ENCODE measurements around the gene KCND3. TPM values are rescaled to one million over a fixed set of nuclear protein-coding genes. Genes with fewer than 3 reads are reported as not detected.

KCND3 gene
- total and polyA plus RNA-seq, 4 donors, result 1.0 to 27.1 (median 6.1) TPM

DNA sequence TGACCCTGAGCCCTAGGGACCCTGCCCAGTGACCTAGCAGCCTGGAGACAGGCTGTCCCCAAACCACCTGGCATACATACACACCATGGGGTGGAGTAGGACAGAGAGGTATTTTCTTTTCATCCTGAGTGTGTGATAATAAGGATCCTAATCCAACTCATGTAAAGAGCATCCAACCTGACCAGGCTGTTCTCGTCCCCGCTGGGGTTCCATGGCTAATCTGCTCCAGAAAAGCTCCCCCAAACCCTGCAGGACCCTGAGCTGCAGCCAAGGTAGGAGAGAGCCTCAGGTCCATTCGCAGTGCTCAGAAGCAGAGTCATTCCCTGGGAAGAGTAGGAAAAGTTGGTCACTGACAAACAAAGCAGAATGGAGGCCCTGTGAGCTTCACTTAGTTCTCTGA, 31.4 kb downstream of the KCND3 start (continued):
- TF ChIP-seq SP1 (IDR thresholded peaks at IDR 0.05) (no peak), HNF4G (IDR thresholded peaks at IDR 0.05) (no peak), EGR1 (IDR thresholded peaks at IDR 0.05; ENCODE audit: low read depth in 2 of 2) (no peak), MAX (IDR thresholded peaks at IDR 0.05) (no peak), ATF3 (IDR thresholded peaks at IDR 0.05) (no peak), GABPA (IDR thresholded peaks at IDR 0.05 in 1 of 2, conservative IDR thresholded peaks at IDR 0.05 in 1 of 2) (no peak), TAF1 (conservative IDR thresholded peaks at IDR 0.05) (no peak)

DNA sequence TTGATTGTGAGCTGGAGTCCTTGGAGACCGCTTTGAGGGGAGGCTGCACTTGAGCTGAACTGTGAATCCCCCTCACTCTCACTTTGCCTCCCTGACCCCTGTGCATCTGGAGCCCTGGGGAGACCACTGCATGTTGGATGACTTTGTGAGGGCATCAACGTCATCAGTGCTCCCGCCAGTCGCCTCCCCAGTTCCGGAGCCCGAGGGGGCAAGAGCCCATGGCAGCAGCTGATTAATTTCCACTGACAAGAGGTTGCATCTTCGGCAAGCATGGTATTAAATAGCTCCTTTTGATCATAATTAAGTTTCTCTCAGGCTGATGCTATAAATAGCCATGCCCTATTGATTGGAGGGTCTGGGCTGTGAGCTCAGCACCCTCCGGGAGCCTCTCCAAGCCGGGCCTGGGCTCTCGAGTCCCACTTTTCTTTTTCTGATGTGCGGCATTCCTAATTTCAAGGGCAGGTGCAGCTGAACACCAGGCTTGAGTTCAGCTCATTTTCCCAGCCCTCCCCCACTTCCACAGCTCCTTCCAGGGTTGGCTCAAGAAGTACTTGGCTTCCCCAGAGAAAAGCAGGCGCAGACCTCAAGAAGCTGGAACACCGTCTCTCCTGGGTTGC, 33.2 kb downstream of the KCND3 start:
- Histone ChIP-seq H3K9me3 (ENCODE audit: control insufficient read depth in 4 of 4, low read length in 3 of 4) (no peaks in the 10 kb centered on the region), H3K4me3 (ENCODE audit: low read depth in 1 of 3, low read length in 3 of 3) (no peak overlapping the region), H3K27me3 (ENCODE audit: control insufficient read depth in 4 of 4, insufficient read depth in 4 of 4, low read length in 3 of 4) (no peaks in the 10 kb centered on the region), H3K4me1 (ENCODE audit: control insufficient read depth in 4 of 4, insufficient read depth in 4 of 4, low read length in 3 of 4) (no peaks in the 10 kb centered on the region), H3K9ac (ENCODE audit: low read depth in 1 of 2, low read length in 2 of 2) (no peak overlapping the region), H3K27ac (ENCODE audit: low read depth in 1 of 2, low read length in 2 of 2) (no peak overlapping the region), H3K36me3 (ENCODE audit: control insufficient read depth in 4 of 4, insufficient read depth in 3 of 4, low read depth in 1 of 4, low read length in 3 of 4) (no peaks in the 10 kb centered on the region)
- DNase-seq (ENCODE audit: low spot score), result no peak
- no peak for TF ChIP-seq ZBTB33 (IDR thresholded peaks at IDR 0.05)
- no peak for TF ChIP-seq FOXA2 (IDR thresholded peaks at IDR 0.05)
- TF ChIP-seq SP1 (IDR thresholded peaks at IDR 0.05), result no peak
- TF ChIP-seq MAX (IDR thresholded peaks at IDR 0.05), result no peak
- no peak for TF ChIP-seq EGR1 (IDR thresholded peaks at IDR 0.05; ENCODE audit: low read depth in 2 of 2)
- no peak for TF ChIP-seq JUND (IDR thresholded peaks at IDR 0.05)
- no peak for TF ChIP-seq RXRA (IDR thresholded peaks at IDR 0.05)
- TF ChIP-seq YY1 (IDR thresholded peaks at IDR 0.05), result no peak
- no peak for TF ChIP-seq NR2F2 (IDR thresholded peaks at IDR 0.05)
- TF ChIP-seq, protein P1, sequence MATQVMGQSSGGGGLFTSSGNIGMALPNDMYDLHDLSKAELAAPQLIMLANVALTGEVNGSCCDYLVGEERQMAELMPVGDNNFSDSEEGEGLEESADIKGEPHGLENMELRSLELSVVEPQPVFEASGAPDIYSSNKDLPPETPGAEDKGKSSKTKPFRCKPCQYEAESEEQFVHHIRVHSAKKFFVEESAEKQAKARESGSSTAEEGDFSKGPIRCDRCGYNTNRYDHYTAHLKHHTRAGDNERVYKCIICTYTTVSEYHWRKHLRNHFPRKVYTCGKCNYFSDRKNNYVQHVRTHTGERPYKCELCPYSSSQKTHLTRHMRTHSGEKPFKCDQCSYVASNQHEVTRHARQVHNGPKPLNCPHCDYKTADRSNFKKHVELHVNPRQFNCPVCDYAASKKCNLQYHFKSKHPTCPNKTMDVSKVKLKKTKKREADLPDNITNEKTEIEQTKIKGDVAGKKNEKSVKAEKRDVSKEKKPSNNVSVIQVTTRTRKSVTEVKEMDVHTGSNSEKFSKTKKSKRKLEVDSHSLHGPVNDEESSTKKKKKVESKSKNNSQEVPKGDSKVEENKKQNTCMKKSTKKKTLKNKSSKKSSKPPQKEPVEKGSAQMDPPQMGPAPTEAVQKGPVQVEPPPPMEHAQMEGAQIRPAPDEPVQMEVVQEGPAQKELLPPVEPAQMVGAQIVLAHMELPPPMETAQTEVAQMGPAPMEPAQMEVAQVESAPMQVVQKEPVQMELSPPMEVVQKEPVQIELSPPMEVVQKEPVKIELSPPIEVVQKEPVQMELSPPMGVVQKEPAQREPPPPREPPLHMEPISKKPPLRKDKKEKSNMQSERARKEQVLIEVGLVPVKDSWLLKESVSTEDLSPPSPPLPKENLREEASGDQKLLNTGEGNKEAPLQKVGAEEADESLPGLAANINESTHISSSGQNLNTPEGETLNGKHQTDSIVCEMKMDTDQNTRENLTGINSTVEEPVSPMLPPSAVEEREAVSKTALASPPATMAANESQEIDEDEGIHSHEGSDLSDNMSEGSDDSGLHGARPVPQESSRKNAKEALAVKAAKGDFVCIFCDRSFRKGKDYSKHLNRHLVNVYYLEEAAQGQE (IDR thresholded peaks at IDR 0.05), result no peak
- TF ChIP-seq GABPA (IDR thresholded peaks at IDR 0.05 in 1 of 2, conservative IDR thresholded peaks at IDR 0.05 in 1 of 2), result no peak
- TF ChIP-seq, protein P2, sequence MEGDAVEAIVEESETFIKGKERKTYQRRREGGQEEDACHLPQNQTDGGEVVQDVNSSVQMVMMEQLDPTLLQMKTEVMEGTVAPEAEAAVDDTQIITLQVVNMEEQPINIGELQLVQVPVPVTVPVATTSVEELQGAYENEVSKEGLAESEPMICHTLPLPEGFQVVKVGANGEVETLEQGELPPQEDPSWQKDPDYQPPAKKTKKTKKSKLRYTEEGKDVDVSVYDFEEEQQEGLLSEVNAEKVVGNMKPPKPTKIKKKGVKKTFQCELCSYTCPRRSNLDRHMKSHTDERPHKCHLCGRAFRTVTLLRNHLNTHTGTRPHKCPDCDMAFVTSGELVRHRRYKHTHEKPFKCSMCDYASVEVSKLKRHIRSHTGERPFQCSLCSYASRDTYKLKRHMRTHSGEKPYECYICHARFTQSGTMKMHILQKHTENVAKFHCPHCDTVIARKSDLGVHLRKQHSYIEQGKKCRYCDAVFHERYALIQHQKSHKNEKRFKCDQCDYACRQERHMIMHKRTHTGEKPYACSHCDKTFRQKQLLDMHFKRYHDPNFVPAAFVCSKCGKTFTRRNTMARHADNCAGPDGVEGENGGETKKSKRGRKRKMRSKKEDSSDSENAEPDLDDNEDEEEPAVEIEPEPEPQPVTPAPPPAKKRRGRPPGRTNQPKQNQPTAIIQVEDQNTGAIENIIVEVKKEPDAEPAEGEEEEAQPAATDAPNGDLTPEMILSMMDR (IDR thresholded peaks at IDR 0.05; ENCODE audit: low read depth, low read length, missing input control), result no peak
- TF ChIP-seq ATF3 (IDR thresholded peaks at IDR 0.05), result no peak
- TF ChIP-seq HNF4G (IDR thresholded peaks at IDR 0.05), result no peak
- TF ChIP-seq FOXA1 (IDR thresholded peaks at IDR 0.05), result no peak
- TF ChIP-seq TAF1 (conservative IDR thresholded peaks at IDR 0.05), result no peak
- no peak for TF ChIP-seq HNF4A (conservative IDR thresholded peaks at IDR 0.05)
- TF ChIP-seq RAD21 (IDR thresholded peaks at IDR 0.05), result no peak
- WGBS, result 94% methylated on average over 13 of the region's 13 CpGs
